ENCODE results near the gene CDH4.

GRCh38 chr20:61719691-61720347 is 467.8 kb downstream of the CDH4 start:
- no peak for TF ChIP-seq CTCF (IDR thresholded peaks at IDR 0.05)
- no peak for TF ChIP-seq ZFX (IDR thresholded peaks at IDR 0.05; ENCODE audit: borderline replicate concordance)
